ENCODE measurements around the gene WRAP73.
A peak's percentile ranks its signal among the peaks of the same experiment; 100 is the strongest.

The WRAP73 gene

GRCh38 chr1:3668585-3669300 is 18.8 kb upstream of the WRAP73 start:
- no peak for DNase-seq (ENCODE audit: low spot score)

- DNase-seq (ENCODE audit: low spot score), result no peak
Observed at GRCh38 chr1:3668148-3668547, 18.2 kb upstream of the WRAP73 start.

DNA sequence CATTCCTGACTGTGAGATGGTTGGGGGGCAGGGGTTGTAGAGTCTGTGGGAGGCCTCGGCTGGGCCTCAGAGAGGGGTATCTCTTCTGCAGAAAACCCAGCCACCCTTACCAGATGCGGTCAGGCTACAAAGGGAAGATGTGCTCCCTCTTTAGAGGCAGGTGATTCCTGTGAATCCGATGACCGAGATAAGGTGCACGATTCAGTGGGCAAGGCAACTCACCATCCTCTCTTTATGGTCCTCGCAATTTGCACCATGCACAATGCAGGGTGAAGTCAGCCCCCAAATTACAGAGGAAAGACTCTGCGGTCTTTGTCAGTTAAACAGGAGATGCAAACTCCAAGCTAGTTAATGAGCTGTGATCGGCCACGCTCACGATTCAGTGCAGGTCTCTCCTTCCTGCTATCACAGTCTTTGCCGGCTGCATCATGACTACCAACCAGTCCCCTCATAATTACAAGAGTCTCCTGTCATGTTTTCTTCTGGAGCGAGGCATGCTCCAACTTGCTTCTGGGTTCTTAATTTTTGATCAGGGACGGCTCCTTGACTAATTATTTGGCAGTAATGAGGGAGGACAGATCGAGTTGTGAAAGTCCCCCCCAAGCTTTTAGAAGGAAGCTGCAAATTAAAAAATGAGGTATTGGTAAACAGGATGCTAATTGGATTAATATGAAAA is 14.9 kb upstream of the WRAP73 start:
- DNase-seq (ENCODE audit: low spot score), result no peak

DNA sequence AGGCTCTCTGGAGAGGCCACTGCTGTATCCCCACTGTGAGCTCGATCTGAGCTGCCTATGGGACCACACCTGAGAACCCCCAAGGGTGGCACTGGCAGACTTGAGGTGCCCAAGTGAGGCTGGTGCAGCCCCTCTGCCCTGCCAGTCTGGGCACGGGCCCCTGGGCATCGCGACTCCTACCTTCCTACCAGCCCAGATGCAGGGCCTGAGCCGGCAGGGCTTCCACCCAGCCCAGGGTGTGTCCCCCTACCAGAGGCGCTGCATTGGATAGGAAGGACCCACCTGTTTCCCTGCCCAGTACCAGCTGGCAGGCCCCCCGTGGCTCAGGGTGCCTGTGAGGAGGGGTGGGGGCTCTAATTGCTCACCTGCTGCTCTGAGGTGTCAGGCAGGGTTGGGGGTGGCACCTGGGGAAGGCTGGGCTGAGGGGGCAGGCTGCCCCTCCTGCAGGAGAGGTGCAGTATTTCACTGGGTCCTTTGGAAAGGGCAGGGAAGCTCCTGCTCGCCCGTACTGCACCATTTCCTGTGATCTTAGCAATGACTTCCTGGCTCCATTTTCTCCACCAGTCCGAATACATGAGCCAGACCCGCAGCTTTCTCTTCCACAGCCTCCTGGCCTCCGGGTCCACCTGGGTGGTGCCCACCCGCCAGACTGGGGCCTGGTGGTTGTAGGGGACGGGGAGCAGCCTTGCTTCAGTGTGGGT is 14.2 kb upstream of the WRAP73 start:
- DNase-seq (ENCODE audit: low spot score), result no peak

DNA sequence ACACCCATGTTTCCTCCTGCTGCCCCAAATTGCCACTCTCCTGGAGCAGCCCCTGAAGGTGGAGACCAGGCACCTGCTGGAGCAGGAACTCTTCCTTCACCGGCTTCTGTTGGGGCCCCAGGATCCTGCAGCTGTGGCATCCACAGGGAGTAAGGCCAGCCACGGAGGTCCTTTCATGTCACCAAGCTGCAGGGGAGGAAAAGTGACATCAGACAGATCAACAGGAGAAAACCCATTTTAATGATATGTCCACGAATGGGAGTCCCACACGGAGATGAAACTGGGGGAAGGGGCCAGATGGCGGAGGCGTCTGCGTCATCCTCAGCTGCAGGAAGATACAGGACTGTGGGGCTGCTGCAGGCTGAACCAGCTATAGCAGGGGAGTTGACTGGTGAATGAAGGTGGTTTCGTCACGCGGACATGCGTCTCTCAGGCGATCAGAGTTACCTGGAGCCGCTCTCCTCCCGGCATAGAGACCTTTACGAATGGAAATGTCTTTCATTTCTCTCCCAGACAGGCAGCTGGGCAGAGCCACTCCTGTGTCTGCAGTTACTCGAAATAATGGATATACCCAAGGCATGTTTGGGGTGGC is 12.3 kb upstream of the WRAP73 start:
- no peak for DNase-seq (ENCODE audit: low spot score)

DNA sequence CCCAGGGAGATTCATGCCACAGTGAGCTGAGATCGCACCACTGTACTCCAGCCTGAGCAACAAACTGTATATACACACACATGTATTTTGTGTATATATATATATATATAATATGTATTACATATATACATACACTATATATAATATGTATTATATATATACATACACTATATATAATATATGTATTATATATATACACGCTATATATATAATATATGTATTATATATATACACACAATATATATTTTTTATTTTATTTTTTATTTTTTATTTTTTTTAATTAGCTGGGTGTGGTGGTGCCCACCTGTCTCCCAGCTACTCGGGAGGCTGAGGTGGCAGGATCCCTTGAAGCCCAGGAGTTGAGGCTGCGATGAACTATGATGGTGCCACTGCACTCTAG is 11.7 kb upstream of the WRAP73 start:
- no peak for DNase-seq (ENCODE audit: low spot score)

DNA sequence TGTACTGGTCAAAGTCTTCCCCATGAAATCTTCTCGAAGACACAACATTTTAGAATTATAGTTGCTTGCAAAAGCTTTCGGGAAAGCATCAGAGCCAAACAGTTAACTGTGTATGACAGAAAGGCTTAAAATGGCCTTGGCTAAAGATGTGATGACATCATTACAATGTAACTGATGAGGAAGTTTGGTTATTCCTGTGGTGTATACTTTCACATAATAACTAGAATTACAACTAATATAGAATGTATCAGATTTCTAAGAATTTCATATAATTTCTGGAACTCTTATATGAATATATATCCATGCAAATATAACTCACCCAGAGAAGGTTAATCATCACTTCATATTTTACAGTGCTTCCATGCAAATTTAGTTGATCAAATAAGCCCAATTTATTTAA is 10.8 kb upstream of the WRAP73 start:
- DNase-seq (ENCODE audit: low spot score), result no peak

DNA sequence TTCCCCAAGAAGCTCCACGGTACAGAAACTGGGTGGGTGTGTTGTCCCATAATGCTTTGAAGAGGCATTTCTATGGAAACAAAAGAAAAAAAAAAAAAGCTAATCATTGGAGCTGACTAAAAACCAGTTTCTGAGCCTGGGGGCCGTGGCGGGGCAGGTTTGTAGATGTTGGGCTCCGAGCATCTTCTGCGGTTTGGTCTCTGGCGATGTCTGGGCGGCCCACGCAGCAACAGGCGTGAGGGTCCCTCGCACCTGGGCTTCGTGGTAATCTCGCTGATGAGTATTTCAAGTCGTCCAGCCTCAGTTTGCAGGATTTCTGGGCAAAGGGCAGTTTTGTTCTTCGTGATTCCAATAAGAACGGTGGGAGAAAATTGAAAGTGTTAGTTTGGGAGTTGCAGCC is 9.2 kb upstream of the WRAP73 start:
- DNase-seq (ENCODE audit: low spot score), result no peak

GRCh38 chr1:3658231-3658615 is 8.3 kb upstream of the WRAP73 start:
- DNase-seq (ENCODE audit: low spot score), result no peak

DNA sequence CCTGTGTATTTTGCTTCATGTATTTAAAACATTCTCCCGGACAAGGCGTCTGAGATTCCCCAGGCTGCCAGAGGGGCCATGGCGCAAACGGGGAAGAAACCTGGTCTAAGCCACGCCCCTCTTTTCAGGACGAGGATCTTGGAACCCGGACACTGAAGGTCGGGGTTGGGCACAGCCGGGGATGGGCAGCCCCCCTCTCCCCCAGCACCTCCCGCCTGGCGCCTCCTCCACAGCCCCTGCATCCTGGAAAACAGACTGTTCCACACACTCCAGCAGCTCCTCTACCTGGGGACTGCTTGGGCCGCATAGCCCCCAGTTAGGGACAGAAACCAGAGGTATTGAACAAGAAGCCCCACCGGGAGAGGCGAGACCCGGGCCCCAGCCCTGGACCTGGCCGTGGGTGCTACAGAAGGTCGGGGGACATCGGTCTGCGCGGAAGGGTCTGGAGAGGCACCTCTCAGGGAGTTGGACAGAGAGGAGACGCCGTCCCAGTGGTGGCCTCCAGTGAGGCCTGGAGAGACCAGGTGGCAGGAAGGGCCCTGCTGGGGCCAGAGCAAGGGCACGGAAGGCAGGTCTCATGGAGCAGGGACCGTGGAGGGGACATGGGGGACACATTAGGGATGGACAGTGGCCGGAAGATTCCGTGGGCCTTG is 7.8 kb upstream of the WRAP73 start:
- DNase-seq (ENCODE audit: low spot score), result no peak

DNA sequence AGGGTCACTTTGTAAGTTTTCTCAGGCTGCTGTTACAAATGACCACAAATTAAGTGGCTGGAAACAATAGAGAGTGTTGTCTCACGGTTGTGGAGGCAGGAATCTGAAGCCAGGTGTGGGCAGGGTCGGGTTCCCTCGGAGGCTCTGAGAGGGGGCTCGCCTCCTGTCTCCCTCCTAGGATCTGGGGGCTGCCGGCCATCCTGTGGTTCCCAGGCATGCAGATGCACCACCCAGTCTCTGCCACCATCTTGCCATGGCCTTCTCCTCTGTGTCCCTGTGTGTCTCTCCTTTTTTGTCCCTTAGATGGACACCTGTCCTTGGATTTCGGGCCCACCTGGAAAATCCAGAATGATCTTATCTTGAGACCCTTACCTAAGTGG is 7.2 kb upstream of the WRAP73 start:
- DNase-seq (ENCODE audit: low spot score), result no peak

DNA sequence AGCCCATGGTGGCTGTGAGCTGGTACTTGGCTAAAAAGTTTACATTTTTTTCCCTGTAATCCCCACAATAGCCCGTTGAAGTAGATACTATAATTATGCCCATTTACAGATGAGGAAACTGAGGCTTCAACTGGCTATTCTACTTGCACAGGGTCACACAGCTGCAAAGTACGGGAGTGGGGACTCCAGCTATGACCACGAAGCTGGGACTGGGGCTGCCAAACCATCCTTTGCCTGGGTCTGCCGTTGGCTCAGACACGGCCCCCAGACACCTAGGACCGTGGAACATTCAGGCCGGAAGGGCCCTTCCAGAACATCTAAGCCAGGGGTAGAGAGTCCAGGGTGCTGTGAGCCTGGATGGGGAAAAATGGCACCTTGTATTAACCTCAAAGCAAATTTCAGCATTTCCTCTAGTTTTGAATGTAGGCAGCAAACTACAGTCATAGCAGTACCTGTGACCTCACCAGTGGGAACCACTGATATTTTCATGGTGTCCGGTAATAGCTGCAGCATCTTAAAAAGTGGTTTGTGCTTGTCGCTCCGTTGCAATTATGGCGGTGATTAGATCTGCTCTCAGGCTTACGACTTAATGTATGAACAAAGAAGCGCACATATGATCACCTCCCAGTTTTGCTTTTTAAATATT is 6.7 kb upstream of the WRAP73 start:
- DNase-seq (ENCODE audit: low spot score), result no peak

DNA sequence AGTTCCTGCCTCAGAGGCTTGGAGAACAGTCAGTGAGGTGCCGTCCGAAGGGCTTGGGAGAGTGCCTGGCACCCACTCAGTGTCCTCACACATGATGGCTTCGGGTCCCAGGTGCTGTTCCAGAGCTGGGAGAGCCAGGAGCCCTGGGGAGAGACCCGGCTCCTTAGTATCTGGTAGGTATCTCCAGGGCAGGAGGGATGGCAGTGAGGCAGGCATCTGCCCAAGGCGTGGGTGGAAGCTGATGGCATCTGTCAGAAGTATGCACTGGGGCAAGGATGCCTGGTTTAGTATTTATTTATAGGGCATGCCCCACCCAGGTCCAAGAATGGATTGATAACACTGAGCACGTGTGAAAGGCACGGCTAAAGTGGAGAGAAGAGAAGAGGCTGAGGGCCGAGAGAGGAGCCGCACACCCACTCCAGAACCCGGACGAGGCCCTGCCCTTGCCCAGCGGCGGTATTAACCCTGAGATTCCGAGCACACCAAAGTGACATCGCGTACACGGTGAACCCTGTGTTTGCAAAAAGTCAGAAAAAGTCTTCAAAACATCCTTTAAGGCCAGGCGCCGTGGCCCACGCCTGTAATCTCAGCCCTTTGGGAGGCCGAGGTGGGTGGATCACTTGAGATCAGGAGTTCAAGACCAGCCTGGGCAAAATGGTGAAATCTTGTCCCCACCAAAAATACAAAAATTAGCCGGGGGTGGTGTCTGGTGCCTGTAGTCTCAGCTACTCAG is 4.8 kb upstream of the WRAP73 start:
- DNase-seq (ENCODE audit: low spot score), result no peak

GRCh38 chr1:3653286-3653618 is 3.3 kb upstream of the WRAP73 start:
- DNase-seq (ENCODE audit: low spot score), result no peak

DNA sequence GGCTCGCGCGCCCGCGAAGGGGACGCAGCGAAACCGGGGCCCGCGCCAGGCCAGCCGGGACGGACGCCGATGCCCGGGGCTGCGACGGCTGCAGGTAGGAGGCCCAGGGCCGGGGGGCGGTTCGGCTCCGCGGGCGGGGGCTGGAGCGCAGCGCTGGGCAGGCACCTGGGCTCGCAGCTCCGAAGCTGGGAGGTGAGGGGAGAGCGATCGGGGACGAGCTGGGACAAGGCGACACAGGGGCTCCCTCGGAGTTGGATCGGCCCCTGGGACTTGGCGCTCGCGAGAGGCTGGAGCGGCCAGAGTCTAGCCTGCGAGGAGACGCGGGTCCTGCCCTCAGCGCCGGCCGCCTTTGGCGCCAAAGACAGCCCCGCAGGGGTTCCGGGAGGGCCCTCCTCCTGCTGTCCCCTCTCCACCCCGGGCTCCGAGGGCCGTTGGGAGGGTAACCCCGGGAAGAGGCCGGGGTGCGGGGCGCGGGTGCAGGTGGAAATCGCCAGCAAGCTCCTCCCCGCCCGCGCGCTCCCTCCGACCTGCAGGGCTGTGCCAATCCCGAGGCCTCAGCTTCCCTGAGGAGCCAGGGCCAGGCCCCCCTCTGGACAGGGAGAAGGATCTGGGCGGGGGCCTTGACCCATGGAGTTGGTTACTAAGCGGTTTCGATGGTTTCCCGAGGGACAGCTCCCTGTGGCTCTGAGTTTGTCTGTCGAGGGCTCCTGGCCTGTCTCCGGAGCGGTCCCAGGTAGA is 2.8 kb upstream of the WRAP73 start:
- no peak for DNase-seq (ENCODE audit: low spot score)

GRCh38 chr1:3651930-3652547 is 2.1 kb upstream of the WRAP73 start, which contains the start of gene TP73:
TSS of gene TP73 (plus strand) at chr1:3652516. CDS start at chr1:3682366, 29,850 bp downstream.
- peak; percentile 30 for DNase-seq (ENCODE audit: low spot score)

GRCh38 chr1:3651026-3651929 is 1.4 kb upstream of the WRAP73 start:
- peak; percentile 26 for DNase-seq (ENCODE audit: low spot score)

GRCh38 chr1:3650248-3651025 is 534 bp upstream of the WRAP73 start:
- no peak for DNase-seq (ENCODE audit: low spot score)

All from AG08396 (cell line).